Fibroblast of villous mesenchyme (primary cell): ENCODE measurements around the gene HIPK1. TPM values are rescaled to one million over a fixed set of nuclear protein-coding genes. Genes with fewer than 3 reads are reported as not detected.
A peak's percentile ranks its signal among the peaks of the same experiment; 100 is the strongest.

ENCODE experiments used
- DNase-seq: peaks from one replicate; pipeline ENCODE4 v3.0.0-alpha.2; 2010; ENCODE audit warnings: low read depth
- H3K4me3 ChIP-seq: 2 replicates; pipeline ENCODE4 v1.5.1; 2011; ENCODE audit warnings: low read depth, mild to moderate bottlenecking, low read length
- CTCF ChIP-seq: IDR thresholded peaks from 2 replicates; pipeline ENCODE4 v1.5.1; 2012; ENCODE audit warnings: low read depth, mild to moderate bottlenecking, low read length; ENCODE audit not compliant: insufficient read depth
- total RNA-seq: library from RNA; depleted of rRNA; stranded (reverse); fragments of >200 nt; gene quantifications from 2 replicates; pipeline ENCODE4 v1.2.3, GENCODE V29; 2012

Gene HIPK1
- total RNA-seq, 1 donor, result 32.4 TPM

GRCh38 chr1:113903501-113904292, 25.4 kb upstream of the HIPK1 start:
- peak overlapping the region; percentile 68 for H3K4me3 ChIP-seq
- TF ChIP-seq CTCF, result no peak
- DNase-seq, result no peak

GRCh38 chr1:113904293-113904673, 24.8 kb upstream of the HIPK1 start:
- H3K4me3 ChIP-seq, result peak overlapping the region; percentile 68
- no peak for DNase-seq
- no peak for TF ChIP-seq CTCF

GRCh38 chr1:113904674-113905434, 24.3 kb upstream of the HIPK1 start, which contains the start of the genes AP4B1 and DCLRE1B:
Gene AP4B1 (minus strand): TSS chr1:113904799. CDS start chr1:113904717, 82 bp downstream.
Gene DCLRE1B (plus strand): TSS chr1:113905326. CDS start chr1:113905587, 261 bp downstream.
- H3K4me3 ChIP-seq, result peak within 1 kb of the TSS; percentile 68
- TF ChIP-seq CTCF, result peak; percentile 60
- peak; percentile 100 for DNase-seq

- H3K4me3 ChIP-seq, result peak overlapping the region; percentile 68
- DNase-seq, result no peak
- TF ChIP-seq CTCF, result no peak
Measured at GRCh38 chr1:113905435-113905861, 23.7 kb upstream of the HIPK1 start.

GRCh38 chr1:113912594-113913311, 16.4 kb upstream of the HIPK1 start:
- no peak overlapping the region for H3K4me3 ChIP-seq
- no peak for TF ChIP-seq CTCF

GRCh38 chr1:113913312-113913668, 15.8 kb upstream of the HIPK1 start:
- no peak overlapping the region for H3K4me3 ChIP-seq
- TF ChIP-seq CTCF, result no peak
- DNase-seq, result no peak

More at GRCh38 chr1:113912594-113913311, 16.4 kb upstream of the HIPK1 start:
- peak; percentile 66 for DNase-seq
